GM21423 (cell line): Measurements from ENCODE around the gene OTOGL.
A peak's percentile ranks its signal among the peaks of the same experiment; 100 is the strongest.
"Not testable (repeated sequence)": the region's sequence is repeated elsewhere in the genome, so short reads cannot be mapped to it uniquely, and the experiment has no call there.

Experiments
- ATAC-seq: cut with Tn5 transposase; IDR thresholded peaks from one replicate; pipeline ENCODE4 v1.9.1; 2021; ENCODE audit warnings: mild to moderate bottlenecking, moderate library complexity; ENCODE audit not compliant: unreplicated experiment

OTOGL gene

GRCh38 chr12:80129895-80130530 is 30.7 kb downstream of the OTOGL start:
- ATAC-seq = no peak

- no peak for ATAC-seq
Observed at GRCh38 chr12:80135624-80136023, 36.3 kb downstream of the OTOGL start.

- no peak for ATAC-seq
Observed at GRCh38 chr12:80140005-80140404, 40.7 kb downstream of the OTOGL start.

- no peak for ATAC-seq
Observed at GRCh38 chr12:80142640-80143039, 43.3 kb downstream of the OTOGL start.

- ATAC-seq = no peak
Observed at GRCh38 chr12:80143537-80143936, 44.2 kb downstream of the OTOGL start.

- ATAC-seq = not testable (repeated sequence)
Observed at GRCh38 chr12:80149547-80150313, 50.4 kb downstream of the OTOGL start.

- no peak for ATAC-seq
Observed at GRCh38 chr12:80151131-80151530, 51.8 kb downstream of the OTOGL start.

GRCh38 chr12:80154261-80154660 is 54.9 kb downstream of the OTOGL start:
- no peak for ATAC-seq

GRCh38 chr12:80156306-80156705 is 57.0 kb downstream of the OTOGL start:
- ATAC-seq = no peak

- no peak for ATAC-seq
Observed at GRCh38 chr12:80157645-80158044, 58.3 kb downstream of the OTOGL start.

GRCh38 chr12:80161612-80162011 is 62.3 kb downstream of the OTOGL start:
- no peak for ATAC-seq

GRCh38 chr12:80162177-80162576 is 62.8 kb downstream of the OTOGL start:
- ATAC-seq = no peak

- no peak for ATAC-seq
Observed at GRCh38 chr12:80165746-80166145, 66.4 kb downstream of the OTOGL start.

- no peak for ATAC-seq
Observed at GRCh38 chr12:80166751-80167150, 67.4 kb downstream of the OTOGL start.

GRCh38 chr12:80168936-80169335 is 69.6 kb downstream of the OTOGL start:
- no peak for ATAC-seq

GRCh38 chr12:80170915-80171314 is 71.6 kb downstream of the OTOGL start:
- no peak for ATAC-seq

- ATAC-seq = no peak
Observed at GRCh38 chr12:80173083-80173864, 73.9 kb downstream of the OTOGL start.

- ATAC-seq = no peak
Observed at GRCh38 chr12:80175307-80175930, 76.1 kb downstream of the OTOGL start.

GRCh38 chr12:80176706-80177105 is 77.4 kb downstream of the OTOGL start:
- ATAC-seq = no peak

- ATAC-seq = peak; percentile 86
Observed at GRCh38 chr12:80178846-80179245, 79.5 kb downstream of the OTOGL start.

GRCh38 chr12:80183939-80184338 is 84.6 kb downstream of the OTOGL start:
- ATAC-seq = no peak
